HEK293 (cell line): Measurements from ENCODE around the gene CD82.
"Not testable (repeated sequence)": the region's sequence is repeated elsewhere in the genome, so short reads cannot be mapped to it uniquely, and the experiment has no call there.

ENCODE experiments used
- CTCF ChIA-PET: fragments of 350-600 bp; formaldehyde crosslinking; extraction: SDS; loops from one replicate; lab custom pipeline; 2021; ENCODE audit warnings: antibody characterized with exemption; lab: Yijun Ruan, JAX
- POLR2A ChIA-PET: fragments of 300-600 bp; formaldehyde crosslinking; extraction: SDS; loops from one replicate; lab custom pipeline; 2020; ENCODE audit warnings: antibody characterized with exemption, inconsistent platforms; lab: Yijun Ruan, JAX
- H3K27ac ChIP-seq: fragments of 200-500 bp; sonication (Bioruptor generic); 2 replicates; pipeline ENCODE4 v1.5.1; 2014; ENCODE audit warnings: low read depth, low read length, control low read depth, inconsistent platforms; ENCODE audit errors: extremely low read depth
- H3K36me3 ChIP-seq, 2 experiments: fragments of 200-500 bp in 1 of 2; sonication (Bioruptor generic) in 1 of 2; 1 replicate in 1 of 2; 2 replicates in 1 of 2; pipeline ENCODE4 v1.5.1; 2014 to 2017; ENCODE audit warnings: inconsistent platforms in 2 of 2, low read length in 2 of 2; ENCODE audit not compliant: control insufficient read depth in 2 of 2, insufficient read depth in 1 of 2
- H3K4me1 ChIP-seq: fragments of 200-500 bp; sonication (Bioruptor generic); 2 replicates; pipeline ENCODE4 v1.5.1; 2014; ENCODE audit warnings: mild to moderate bottlenecking, low read length, inconsistent platforms; ENCODE audit not compliant: control insufficient read depth, insufficient read depth
- H3K4me3 ChIP-seq: 2 replicates; pipeline ENCODE4 v1.5.1; 2011; ENCODE audit warnings: low read depth, mild to moderate bottlenecking, control low read depth, low read length, moderate library complexity
- H3K9me3 ChIP-seq: fragments of 200-500 bp; sonication (Bioruptor generic); 2 replicates; pipeline ENCODE4 v1.5.1; 2014; ENCODE audit warnings: low read depth, low read length, inconsistent platforms; ENCODE audit not compliant: control insufficient read depth, insufficient read depth
- GLI4 ChIP-seq: fragments of 450-650 bp; formaldehyde crosslinking; IDR thresholded peaks from 2 replicates; pipeline ENCODE4 v1.5.1; 2016; ENCODE audit warnings: missing biosample characterization, missing genetic modification characterization
- REST ChIP-seq: fragments of 450-650 bp; formaldehyde crosslinking; IDR thresholded peaks from 2 replicates; pipeline ENCODE4 v1.5.1; 2016; ENCODE audit warnings: missing biosample characterization, missing genetic modification characterization
- SP3 ChIP-seq: fragments of 450-650 bp; formaldehyde crosslinking; IDR thresholded peaks from 2 replicates; pipeline ENCODE4 v1.5.1; 2016; ENCODE audit warnings: missing biosample characterization, missing genetic modification characterization
- ZNF10 ChIP-seq: fragments of 450-650 bp; formaldehyde crosslinking; IDR thresholded peaks from 2 replicates; pipeline ENCODE4 v1.5.1; 2017; ENCODE audit warnings: missing biosample characterization, missing genetic modification characterization
- ZNF146 ChIP-seq: fragments of 450-650 bp; formaldehyde crosslinking; IDR thresholded peaks from 2 replicates; pipeline ENCODE4 v1.5.1; 2016; ENCODE audit warnings: missing biosample characterization, missing genetic modification characterization
- ZNF211 ChIP-seq: fragments of 450-650 bp; formaldehyde crosslinking; IDR thresholded peaks from 2 replicates; pipeline ENCODE4 v1.5.1; 2016; ENCODE audit warnings: low read depth, missing biosample characterization, missing genetic modification characterization
- ZNF214 ChIP-seq: fragments of 450-650 bp; formaldehyde crosslinking; IDR thresholded peaks from 2 replicates; pipeline ENCODE4 v1.5.1; 2017; ENCODE audit warnings: missing biosample characterization, mild to moderate bottlenecking, missing genetic modification characterization, borderline replicate concordance
- ZNF248 ChIP-seq: fragments of 450-650 bp; formaldehyde crosslinking; IDR thresholded peaks from 2 replicates; pipeline ENCODE4 v1.5.1; 2017; ENCODE audit warnings: missing biosample characterization, missing genetic modification characterization
- ZNF302 ChIP-seq: fragments of 450-650 bp; formaldehyde crosslinking; IDR thresholded peaks from 2 replicates; pipeline ENCODE4 v1.5.1; 2016; ENCODE audit warnings: missing biosample characterization, missing genetic modification characterization, low read depth
- ZNF433 ChIP-seq: fragments of 450-650 bp; formaldehyde crosslinking; IDR thresholded peaks from 2 replicates; pipeline ENCODE4 v1.5.1; 2016; ENCODE audit warnings: missing biosample characterization, missing genetic modification characterization, low read depth
- ZNF561 ChIP-seq: fragments of 450-650 bp; IDR thresholded peaks from 2 replicates; pipeline ENCODE4 v1.5.1; 2018; ENCODE audit warnings: missing biosample characterization, missing genetic modification characterization, borderline replicate concordance
- ZNF610 ChIP-seq: fragments of 450-650 bp; formaldehyde crosslinking; IDR thresholded peaks from 2 replicates; pipeline ENCODE4 v1.5.1; 2016; ENCODE audit warnings: missing biosample characterization, missing genetic modification characterization, borderline replicate concordance
- ZNF621 ChIP-seq: fragments of 450-650 bp; formaldehyde crosslinking; IDR thresholded peaks from 2 replicates; pipeline ENCODE4 v1.5.1; 2017; ENCODE audit warnings: missing biosample characterization, missing genetic modification characterization
- ZNF670 ChIP-seq: fragments of 450-650 bp; formaldehyde crosslinking; IDR thresholded peaks from 2 replicates; pipeline ENCODE4 v1.5.1; 2016; ENCODE audit warnings: missing biosample characterization, missing genetic modification characterization, low read depth
- TF ChIP-seq, protein P1 (sequence below): fragments of 450-650 bp; formaldehyde crosslinking; IDR thresholded peaks from 2 replicates; pipeline ENCODE4 v1.5.1; 2016; ENCODE audit warnings: missing biosample characterization, missing genetic modification characterization
- TF ChIP-seq, protein P2 (sequence below): fragments of 450-650 bp; formaldehyde crosslinking; optimal IDR thresholded peaks from 2 replicates; pipeline ENCODE3; 2016; ENCODE audit warnings: missing biosample characterization, mild to moderate bottlenecking, missing genetic modification characterization
- TF ChIP-seq, protein P3 (sequence below): fragments of 450-650 bp; formaldehyde crosslinking; IDR thresholded peaks from 2 replicates; pipeline ENCODE4 v1.5.1; 2016; ENCODE audit warnings: missing biosample characterization, missing genetic modification characterization

The CD82 gene

GRCh38 chr11:44645827-44646226 lies 80.4 kb downstream of the CD82 start:
- ChIA-PET POLR2A (interaction anchor here (0.6 kb wide), 1 partner anchor 239 kb away, joined by 7 read pairs; no protein-coding TSS in a partner anchor), CTCF (interaction anchor here (1.1 kb wide), 1 partner anchor 130 kb away, joined by 3 read pairs; no protein-coding TSS in a partner anchor)
- Histone ChIP-seq H3K27ac (no peak overlapping the region), H3K36me3 (no peaks in the 10 kb centered on the region), H3K4me3 (no peak overlapping the region), H3K4me1 (no peaks in the 10 kb centered on the region), H3K9me3 (no peaks in the 10 kb centered on the region)
- TF ChIP-seq ZNF621 (tag by site-specific recombination) (no peak), ZNF211 (tag by site-specific recombination) (no peak)

DNA sequence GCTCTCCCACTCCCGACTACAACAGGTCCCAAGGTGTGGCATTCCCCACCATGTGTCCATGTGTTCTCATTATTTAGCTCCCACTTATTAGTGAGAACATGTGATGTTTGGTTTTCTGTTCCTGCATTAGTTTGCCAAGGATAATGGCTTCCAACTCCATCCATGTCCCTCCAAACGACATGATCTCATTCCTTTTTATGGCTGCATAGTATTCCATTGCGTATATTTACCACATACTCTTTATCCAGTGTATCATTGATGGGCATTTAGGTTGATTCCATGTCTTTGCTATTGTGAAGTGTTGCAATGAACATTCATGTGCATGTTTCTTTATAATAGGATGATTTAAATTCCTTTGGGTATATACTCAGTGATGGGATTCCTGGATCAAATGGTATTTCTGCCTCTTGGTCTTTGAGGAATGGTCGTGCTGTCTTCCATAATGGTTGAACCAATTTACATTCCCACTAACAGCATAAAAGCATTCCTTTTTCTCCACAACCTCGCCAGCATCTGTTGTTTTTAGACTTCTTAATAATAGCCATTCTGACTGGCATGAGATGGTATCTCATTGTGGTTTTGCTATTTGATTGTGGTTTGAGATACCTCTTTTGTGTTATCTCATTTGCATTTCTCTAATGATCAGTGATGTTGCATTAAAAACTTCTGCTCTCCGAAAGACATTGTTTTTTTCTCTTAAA lies 81.9 kb downstream of the CD82 start:
- H3K4me1 ChIP-seq, H3K4me3 ChIP-seq, POLR2A ChIA-PET, H3K9me3 ChIP-seq, H3K36me3 ChIP-seq, H3K27ac ChIP-seq: not testable (repeated sequence)
- TF ChIP-seq, protein P1, sequence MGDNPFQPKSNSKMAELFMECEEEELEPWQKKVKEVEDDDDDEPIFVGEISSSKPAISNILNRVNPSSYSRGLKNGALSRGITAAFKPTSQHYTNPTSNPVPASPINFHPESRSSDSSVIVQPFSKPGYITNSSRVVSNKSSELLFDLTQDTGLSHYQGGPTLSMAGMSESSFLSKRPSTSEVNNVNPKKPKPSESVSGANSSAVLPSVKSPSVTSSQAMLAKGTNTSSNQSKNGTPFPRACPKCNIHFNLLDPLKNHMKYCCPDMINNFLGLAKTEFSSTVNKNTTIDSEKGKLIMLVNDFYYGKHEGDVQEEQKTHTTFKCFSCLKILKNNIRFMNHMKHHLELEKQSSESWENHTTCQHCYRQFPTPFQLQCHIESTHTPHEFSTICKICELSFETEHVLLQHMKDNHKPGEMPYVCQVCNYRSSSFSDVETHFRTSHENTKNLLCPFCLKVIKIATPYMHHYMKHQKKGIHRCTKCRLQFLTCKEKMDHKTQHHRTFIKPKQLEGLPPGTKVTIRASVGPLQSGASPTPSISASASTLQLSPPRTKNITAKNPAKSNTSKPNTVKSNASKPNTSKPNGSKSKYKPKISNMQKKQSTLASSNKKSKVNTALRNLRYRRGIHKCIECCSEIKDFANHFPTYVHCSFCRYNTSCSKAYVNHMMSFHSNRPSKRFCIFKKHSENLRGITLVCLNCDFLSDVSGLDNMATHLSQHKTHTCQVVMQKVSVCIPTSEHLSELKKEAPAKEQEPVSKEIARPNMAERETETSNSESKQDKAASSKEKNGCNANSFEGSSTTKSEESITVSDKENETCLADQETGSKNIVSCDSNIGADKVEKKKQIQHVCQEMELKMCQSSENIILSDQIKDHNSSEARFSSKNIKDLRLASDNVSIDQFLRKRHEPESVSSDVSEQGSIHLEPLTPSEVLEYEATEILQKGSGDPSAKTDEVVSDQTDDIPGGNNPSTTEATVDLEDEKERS (tag by site-specific recombination) = 0 out of 2 replicates have a peak, but pooled peaks have one; percentile 40
- peak; percentile 86 for TF ChIP-seq ZNF146
- CTCF ChIA-PET = interaction anchor here (0.6 kb wide), 1 partner anchor 280 kb away, joined by 3 read pairs; no protein-coding TSS in a partner anchor

- no peaks in the 10 kb centered on the region for H3K9me3 ChIP-seq
- no peak overlapping the region for H3K27ac ChIP-seq
- POLR2A ChIA-PET = no interaction called here
- no peaks in the 10 kb centered on the region for H3K36me3 ChIP-seq
- CTCF ChIA-PET = no interaction called here
- H3K4me3 ChIP-seq = no peak overlapping the region
- no peaks in the 10 kb centered on the region for H3K4me1 ChIP-seq
- TF ChIP-seq ZNF433 (tag by site-specific recombination) (no peak), ZNF248 (tag by site-specific recombination) (no peak), ZNF214 (tag by site-specific recombination) (no peak), ZNF561 (no peak), ZNF610 (no peak), ZNF302 (no peak), REST (no peak), SP3 (tag by site-specific recombination) (no peak), GLI4 (tag by site-specific recombination) (no peak), ZNF10 (tag by site-specific recombination) (no peak), ZNF670 (tag by site-specific recombination) (no peak)
- TF ChIP-seq, protein P1 (tag by site-specific recombination) = no peak
- TF ChIP-seq, protein P2, sequence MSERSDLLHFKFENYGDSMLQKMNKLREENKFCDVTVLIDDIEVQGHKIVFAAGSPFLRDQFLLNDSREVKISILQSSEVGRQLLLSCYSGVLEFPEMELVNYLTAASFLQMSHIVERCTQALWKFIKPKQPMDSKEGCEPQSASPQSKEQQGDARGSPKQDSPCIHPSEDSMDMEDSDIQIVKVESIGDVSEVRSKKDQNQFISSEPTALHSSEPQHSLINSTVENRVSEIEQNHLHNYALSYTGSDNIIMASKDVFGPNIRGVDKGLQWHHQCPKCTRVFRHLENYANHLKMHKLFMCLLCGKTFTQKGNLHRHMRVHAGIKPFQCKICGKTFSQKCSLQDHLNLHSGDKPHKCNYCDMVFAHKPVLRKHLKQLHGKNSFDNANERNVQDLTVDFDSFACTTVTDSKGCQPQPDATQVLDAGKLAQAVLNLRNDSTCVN (tag by site-specific recombination) = no peak
- TF ChIP-seq, protein P3, sequence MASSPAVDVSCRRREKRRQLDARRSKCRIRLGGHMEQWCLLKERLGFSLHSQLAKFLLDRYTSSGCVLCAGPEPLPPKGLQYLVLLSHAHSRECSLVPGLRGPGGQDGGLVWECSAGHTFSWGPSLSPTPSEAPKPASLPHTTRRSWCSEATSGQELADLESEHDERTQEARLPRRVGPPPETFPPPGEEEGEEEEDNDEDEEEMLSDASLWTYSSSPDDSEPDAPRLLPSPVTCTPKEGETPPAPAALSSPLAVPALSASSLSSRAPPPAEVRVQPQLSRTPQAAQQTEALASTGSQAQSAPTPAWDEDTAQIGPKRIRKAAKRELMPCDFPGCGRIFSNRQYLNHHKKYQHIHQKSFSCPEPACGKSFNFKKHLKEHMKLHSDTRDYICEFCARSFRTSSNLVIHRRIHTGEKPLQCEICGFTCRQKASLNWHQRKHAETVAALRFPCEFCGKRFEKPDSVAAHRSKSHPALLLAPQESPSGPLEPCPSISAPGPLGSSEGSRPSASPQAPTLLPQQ (tag by site-specific recombination) = no peak
Measured at GRCh38 chr11:44648109-44648508, 82.6 kb downstream of the CD82 start.
